Stomach (tissue), 4 donors: Measurements from ENCODE around the gene NELL1.

Experiments used
- CTCF ChIP-seq, 7 experiments: fragments of 450-650 bp in 4 of 7; fragments of 200-600 bp in 3 of 7; sonication (generic) in 3 of 7; IDR thresholded peaks; one replicate each; pipeline ENCODE4 v1.5.1; 2016 to 2019; ENCODE audit warnings: antibody characterized with exemption in 7 of 7, control low read depth in 2 of 7, mild to moderate bottlenecking in 1 of 7
- POLR2A ChIP-seq, 4 donors: fragments of 450-650 bp; IDR thresholded peaks; one replicate each; pipeline ENCODE4 v1.6.1; 2016; ENCODE audit warnings: antibody characterized with exemption in 4 of 4, control low read depth in 2 of 4, mild to moderate bottlenecking in 1 of 4, moderate library complexity in 1 of 4

- TF ChIP-seq CTCF (IDR thresholded peaks at IDR 0.05) (no peak), POLR2A (IDR thresholded peaks at IDR 0.05) (no peak)
Observed at GRCh38 chr11:21133244-21133643, 463.9 kb downstream of the NELL1 start.
